Endometrial microvascular endothelial cells (primary cell): ENCODE results near the gene ZFPL1. TPM values are rescaled to one million over a fixed set of nuclear protein-coding genes. Genes with fewer than 3 reads are reported as not detected.

ENCODE experiments used
- in situ Hi-C: cut with HindIII; loops from 2 replicates; pipeline ENCODE4 v1.10.0; 2017; ENCODE audit warnings: low sequenced_read_pairs, low pct_unique_long_range_greater_than_20kb; ENCODE audit errors: inconsistent ontology term
- total RNA-seq: library from RNA; depleted of rRNA; stranded (reverse); fragments of >200 nt; gene quantifications from one replicate; pipeline ENCODE4 v1.2.3, GENCODE V29; 2015; ENCODE audit errors: inconsistent ontology term

Gene ZFPL1
- 33.8 TPM for total RNA-seq

DNA sequence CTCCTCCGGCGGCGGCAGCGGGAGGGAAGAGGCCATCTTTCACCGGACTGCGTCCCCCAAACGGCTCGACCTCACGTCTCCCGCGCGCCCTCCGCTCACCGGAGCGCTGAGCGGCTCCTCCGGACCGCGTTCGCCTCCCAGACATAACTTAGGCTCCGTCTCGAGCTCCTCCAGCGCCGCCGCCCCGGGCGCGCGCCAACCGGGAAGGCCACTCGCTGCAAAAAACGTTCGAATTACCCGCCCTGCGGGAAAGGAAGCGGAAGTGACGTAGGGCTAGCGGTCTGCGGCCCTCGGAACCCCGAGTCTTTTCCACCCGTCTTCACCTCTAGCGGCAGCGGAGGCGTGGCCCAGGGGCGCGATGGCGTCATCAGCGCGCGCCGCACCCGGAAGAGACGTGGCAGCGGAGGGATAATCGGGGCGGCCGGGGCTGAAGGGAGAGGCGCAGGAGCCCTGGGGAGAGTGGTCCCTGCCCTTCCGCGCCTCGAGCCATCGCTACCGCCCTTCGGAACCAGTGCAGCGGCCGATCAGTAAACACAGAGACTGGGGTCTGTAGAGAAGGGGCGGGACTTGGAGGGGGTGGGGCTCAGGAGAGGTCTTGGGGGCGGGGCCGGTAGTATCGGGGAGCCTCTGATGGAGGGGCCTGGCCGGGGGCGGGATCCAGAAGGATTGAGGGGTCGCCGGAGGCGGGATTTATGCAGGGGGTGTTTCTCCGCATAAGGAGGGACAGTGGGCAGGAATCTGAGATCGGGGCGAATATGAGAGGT lies at the start of gene ZFPL1, which contains the start of gene CDCA5:
TSS of gene ZFPL1 (plus strand) at position 389 of the 764 bp plus-strand sequence. CDS start 477 bp downstream, outside the sequence.
TSS of gene CDCA5 (minus strand) at position 207 of the 764 bp plus-strand sequence. CDS start at position 145, 62 bp downstream.
- in situ Hi-C loops: no loop called here

DNA sequence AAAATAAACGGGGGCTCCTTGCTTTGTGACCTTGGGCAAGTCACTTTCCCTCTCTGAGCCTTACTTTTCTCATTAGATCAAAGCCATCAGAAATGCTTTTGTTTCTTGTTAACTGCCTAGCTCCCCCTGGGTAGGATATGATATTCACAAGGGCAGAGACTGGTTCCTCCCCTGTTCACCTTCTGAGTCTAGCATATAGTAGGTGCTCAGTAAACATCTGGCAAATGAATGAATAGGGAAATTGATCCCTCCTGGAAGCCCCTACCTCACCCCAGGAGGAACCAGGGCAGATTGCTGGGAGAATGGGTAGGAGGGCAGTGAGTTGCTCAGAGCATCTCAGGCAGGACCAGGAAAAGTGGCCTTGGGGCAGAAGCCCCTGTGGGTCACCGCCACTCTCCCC lies 49.6 kb upstream of the ZFPL1 start:
- in situ Hi-C loops: no loop called here

DNA sequence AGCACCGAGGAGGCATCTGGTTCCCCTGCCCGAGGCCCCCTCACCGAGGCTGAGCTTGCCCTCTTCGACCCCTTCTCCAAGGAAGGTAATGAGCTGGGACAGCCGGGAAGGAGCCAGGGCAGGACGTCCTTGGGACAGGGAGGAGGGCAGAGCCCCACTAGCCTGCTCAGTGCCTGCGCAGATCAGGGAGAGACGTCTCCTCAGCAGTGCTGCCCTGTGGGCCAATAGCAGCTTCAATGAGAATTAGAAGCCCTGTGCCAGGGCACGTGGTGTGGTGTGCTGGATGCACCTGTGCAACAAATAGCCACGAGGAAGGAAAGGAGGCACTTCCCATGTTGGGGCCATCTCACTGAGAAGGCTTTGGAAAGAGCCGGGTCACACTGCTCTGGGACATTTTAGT lies 48.4 kb upstream of the ZFPL1 start:
- in situ Hi-C loops: no loop called here

DNA sequence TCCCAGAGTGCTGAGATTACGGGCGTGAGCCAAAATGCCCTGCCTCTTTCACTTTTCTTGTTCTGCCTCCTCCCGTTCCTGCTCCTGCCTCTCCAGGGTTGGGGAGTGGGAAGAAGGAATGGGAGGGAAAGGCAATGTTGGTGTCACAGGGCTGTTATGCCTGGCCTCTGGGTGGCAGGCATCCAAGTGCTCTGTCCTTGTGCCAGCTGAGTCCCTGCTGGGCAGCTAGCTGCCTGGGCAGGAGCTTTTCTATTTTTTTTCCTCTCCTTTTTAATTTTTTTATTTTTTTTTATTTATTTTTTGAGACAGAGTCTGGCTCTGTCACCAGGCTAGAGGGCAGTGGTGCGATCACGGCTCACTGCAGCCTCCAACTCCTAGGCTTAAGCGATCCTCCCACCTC lies 47.1 kb upstream of the ZFPL1 start:
- in situ Hi-C loops: no loop called here

DNA sequence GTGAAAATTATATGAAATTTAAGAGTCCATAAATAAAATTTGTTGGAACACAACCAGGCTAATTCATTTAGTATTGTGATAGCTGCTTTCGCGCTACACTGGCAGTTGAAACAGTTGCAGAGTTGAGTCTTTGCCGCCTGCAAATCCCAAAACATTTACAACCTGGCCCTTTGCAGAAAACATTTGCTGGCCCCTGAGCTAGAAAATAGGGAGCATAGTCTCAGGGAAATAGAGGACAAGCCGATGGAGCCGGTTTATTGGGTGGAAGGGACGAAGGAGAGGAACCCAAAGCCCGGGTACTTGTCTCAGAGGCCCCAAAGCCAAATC lies 43.5 kb upstream of the ZFPL1 start:
- in situ Hi-C loops: no loop called here

DNA sequence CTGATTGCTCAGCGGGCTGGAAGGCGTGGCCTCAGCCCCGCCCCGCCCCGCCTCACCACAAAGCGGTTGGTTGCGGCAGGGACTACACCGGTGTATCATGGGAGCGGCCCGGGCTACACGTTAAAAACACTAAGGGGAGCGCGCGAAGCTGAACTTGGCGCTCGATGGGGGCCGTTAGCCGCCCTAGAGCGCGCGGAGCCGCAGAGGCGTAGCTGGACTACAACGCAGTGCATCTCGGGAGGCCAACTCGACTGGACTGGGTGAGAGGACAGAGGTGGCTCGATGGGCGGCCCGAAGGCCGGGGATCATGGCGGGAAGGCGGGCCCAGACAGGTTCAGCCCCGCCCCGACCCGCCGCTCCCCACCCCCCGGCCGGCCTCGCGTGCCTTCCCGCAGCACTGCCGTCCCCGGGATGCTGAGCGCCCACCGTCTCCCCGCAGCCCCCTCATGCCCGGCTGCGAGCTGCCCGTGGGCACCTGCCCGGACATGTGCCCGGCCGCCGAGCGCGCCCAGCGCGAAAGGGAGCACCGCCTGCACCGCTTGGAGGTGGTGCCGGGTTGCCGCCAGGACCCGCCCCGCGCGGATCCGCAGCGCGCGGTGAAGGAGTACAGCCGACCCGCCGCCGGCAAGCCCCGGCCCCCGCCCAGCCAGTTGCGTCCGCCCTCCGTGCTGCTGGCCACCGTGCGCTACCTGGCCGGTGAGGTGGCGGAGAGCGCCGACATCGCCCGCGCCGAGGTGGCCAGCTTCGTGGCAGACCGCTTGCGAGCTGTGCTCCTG lies 43.0 kb upstream of the ZFPL1 start, which contains the start of gene SAC3D1:
TSS of gene SAC3D1 (plus strand) at position 364 of the 776 bp plus-strand sequence. CDS start at position 447, 83 bp downstream.
- in situ Hi-C loops: no loop called here

DNA sequence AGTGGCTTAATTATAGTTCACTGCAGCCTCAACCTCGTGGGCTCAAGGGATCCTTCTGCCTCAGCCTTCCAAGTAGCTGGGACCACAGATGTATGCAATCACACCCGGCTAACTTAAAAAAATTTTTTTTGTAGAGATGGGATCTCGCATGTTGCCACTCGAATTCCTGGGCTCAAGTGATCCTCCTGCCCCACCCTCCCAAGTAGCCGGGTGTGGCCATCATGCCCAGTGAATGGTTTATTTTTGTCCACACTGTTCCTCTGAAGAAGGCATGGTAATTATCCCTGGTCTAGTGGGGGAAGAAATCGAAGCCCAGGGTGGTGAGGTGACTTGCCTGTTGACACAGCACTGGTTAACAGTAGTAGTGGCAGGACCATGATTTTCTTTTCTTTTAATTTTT lies 41.1 kb upstream of the ZFPL1 start:
- in situ Hi-C loops: no loop called here

DNA sequence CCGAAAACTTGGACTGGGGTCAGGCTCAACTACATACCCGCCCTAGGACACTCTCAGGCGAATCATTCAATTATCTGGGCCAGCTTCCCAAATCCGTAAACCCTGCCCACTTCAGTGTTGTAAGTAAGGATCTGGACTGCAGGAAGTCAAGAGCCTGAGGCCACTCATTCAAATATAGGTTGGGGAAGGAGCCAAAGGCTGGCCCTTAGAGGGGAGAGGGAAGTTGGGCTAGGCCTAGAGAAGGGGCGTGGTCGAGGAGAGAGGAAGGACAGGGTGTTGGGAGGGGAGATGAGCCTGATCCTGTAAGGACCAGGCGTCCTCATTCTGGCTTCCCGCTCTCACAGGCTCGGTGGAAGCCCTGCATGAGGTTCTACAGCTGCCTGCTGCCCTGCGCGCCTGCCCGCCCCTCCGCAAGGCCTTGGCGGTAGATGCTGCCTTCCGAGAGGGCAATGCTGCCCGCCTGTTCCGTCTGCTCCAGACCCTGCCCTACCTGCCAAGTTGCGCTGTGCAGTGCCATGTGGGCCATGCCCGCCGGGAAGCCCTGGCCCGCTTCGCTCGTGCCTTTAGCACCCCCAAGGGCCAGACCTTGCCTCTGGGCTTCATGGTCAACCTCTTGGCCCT lies 40.0 kb upstream of the ZFPL1 start:
- in situ Hi-C loops: no loop called here

DNA sequence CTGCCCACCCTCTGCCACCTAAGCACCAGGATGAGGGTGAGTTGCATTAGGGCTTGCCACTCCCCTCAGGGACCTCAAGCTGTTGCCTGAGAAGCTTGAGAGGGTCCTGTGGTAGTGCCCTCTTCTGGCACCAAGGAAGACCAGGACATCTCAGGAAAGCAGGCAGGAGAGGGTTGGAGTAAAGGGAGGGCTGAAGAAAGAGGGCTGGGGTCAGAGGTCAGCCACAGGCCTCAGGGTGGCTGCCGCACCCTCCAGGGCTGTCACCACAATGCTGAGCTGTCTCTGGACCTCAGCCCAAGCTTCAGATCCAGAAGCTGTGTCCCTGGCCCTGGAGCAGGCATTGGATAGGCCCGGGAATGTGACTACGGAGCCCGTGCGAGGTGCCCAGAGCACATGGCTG lies 39.0 kb upstream of the ZFPL1 start:
- in situ Hi-C loops: no loop called here

DNA sequence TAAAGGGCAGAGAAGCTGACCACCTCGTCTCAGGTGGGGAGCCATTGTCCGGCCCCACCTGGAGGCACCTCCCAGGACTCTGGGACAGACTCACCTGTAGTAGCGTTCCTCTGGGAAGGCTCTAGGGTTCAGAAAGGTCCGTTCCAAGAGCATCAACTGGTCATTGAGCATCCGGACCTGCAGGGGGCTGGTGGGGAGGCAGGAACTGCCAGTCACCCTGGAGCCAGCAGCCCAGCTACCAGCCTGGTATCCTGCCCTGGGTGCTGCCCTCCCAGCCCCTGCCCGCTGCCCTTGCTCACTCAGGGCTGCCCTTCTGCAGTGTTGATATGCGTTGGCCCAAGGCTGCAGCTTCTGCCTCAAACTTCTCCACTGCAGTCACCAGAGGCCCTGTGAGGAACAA lies 38.3 kb upstream of the ZFPL1 start:
- in situ Hi-C loops: no loop called here

DNA sequence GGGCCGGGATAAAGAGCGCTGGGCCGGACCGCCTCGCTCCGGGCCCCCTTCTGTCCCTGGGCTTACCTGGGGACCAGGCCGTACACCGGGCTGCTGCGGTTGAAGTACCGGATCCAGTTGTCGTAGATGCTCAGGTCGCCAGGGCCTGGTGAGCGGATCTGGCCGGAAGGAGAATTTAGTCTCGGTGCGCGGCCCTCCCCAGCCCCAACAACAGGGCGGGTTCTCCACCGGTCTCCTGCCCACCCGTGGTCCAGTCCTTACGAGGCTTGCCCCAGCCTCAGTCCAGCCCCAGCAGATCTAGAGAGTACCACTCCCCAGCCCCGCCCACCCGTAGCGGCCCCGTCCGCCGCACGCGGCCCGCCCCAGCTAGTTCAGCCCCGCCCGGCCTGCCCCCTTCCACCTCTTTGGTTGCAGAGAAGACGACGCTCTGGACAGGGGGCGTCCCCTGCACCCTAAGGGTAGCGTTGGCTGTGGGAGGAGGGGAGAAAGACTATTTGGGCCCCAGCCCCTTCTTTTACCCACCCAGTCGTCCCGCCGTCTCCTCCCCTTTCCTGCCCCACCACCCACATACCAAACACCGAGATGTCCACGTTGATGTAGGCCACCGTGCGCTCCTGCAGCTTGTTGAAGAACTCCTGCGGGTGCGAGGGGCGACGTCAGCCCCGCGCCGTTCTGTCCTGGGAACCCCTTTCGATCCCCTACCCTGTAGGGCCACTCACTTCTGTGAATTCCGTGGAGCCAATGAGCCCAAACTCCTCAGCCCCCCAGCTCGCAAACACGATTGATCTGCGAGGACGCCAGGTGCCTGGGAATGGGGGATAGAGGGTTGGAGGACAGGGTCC lies 36.2 kb upstream of the ZFPL1 start:
- in situ Hi-C loops: no loop called here

DNA sequence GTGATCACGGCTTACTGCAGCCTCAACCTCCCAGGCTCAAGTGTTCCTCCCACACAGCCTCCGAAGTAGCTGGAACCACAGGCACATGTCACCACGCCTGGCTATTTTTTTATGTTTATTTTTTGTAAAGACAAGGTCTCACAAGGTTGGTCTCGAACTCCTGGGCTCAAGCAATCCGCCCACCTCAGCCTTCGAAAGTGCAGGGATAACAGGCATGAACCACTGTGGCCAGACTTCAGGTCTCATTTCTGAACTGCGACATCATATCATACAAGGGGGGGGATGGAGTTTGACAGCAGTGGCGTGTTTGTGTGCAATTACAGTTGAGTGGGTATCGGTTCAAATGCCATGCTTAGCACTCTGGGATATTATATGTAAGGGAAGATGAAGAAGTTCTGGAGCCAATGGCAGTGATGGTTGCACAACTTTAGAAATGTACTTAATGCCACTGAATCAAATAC lies 32.6 kb upstream of the ZFPL1 start:
- in situ Hi-C loops: no loop called here

DNA sequence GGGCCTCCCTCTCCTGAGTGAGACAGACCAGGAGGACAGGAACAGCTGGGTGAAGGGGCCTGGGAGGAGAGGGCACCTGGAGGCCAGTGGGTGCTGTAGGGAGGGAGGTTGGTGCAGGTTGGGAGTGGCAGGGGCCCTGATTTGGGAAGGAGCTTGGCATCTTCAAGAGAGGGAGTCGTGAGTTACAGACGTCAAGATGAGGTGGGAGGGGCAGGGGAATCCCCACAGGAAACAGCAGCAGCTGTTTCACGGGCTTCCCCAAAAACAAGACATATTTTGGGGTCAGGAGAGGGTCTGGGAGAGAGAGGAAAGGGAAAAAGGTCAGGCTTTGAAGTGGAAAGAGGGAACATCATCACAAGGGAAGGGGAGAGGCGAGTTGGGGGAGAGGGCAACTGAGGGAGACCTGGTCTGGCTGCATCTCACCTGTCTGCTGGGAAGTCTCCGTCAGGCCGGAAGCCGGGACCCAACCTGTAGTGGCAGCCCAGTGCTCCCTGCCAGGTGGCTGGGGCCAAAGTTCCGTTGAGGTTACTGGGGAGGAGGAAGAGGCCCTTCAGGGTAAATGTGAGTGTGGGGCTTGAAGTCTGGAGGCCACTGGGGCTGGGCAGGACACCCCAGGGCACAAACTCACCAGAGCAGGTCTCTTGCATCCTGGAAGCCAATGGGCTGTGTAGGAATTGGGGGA lies 30.1 kb upstream of the ZFPL1 start:
- in situ Hi-C loops: no loop called here

DNA sequence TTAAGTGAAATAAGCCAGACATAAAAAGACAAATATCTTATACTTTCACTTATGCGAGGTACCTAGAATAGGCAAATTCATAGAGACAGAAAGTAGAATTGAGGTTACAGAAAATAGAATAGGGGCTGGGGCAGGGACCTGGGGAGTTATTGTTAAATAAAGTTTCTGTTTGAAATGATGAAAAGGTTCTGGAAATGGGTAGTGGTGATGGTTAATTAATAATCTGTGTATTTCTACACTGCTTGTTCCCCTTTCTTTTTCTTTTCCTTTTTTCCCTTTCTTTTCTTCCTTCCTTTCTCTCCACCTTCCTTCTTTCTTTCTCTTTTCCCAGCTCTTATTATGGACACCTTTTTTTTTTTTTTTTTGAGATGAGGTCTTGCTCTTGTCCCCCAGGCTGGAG lies 28.5 kb upstream of the ZFPL1 start:
- in situ Hi-C loops: no loop called here

DNA sequence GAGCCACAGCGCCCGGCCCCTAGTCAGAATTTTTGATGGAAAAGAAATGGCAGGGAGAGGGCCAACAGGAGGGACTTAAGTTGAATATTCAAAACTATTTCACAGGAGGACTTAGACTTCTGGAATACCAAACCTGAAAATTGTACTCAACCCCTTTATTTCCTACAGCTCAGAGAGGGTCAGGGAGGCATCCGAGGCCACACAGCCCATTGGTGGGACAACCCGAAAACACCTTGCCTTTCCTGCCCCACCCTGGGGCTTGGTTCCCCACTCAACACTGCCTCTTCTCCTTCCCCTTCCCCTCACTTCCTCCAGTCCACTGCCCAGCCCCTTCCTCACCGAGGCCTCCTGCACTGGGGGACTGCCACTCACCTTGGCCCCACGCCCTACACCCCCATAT lies 27.0 kb upstream of the ZFPL1 start:
- in situ Hi-C loops: no loop called here

DNA sequence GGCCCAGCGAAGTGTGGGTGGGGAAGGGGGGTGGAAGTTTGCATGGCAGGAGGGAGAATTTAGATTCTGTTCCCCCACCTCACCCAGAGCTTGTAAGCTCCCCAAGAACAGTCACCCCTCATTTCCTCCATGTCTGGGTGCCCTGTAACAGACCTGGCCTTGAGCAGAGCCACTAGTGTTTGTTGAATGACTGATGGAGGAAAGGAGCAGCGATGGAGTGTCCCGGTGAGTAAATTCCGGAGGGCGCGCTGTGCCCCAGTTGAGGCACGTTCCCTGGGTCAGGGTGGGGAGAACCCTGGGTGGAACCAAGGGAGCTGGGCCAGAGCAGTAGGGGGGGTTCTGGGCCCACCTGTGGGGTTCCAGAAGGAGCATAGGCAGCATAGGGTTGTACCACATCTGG lies 26.5 kb upstream of the ZFPL1 start:
- in situ Hi-C loops: no loop called here

DNA sequence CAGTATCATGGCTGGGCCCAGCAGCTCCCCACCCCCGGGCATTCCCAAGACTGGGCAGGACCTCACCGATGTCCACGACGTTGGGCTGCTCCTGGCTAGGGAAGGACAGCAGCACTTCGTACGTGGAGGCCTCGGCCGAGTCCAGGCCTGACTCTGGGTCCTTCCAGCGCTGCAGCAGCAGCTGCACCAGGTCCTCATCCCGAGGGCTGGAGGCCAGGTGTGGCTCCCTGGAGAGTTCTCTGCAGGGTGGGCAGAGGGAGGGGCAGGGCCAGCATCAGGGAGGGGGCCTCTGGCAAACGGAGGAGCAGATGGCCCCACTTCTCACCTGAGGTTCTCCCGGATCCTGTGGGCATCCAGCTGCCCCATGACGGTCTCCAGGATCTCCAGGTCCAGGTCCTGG lies 26.0 kb upstream of the ZFPL1 start:
- in situ Hi-C loops: no loop called here

DNA sequence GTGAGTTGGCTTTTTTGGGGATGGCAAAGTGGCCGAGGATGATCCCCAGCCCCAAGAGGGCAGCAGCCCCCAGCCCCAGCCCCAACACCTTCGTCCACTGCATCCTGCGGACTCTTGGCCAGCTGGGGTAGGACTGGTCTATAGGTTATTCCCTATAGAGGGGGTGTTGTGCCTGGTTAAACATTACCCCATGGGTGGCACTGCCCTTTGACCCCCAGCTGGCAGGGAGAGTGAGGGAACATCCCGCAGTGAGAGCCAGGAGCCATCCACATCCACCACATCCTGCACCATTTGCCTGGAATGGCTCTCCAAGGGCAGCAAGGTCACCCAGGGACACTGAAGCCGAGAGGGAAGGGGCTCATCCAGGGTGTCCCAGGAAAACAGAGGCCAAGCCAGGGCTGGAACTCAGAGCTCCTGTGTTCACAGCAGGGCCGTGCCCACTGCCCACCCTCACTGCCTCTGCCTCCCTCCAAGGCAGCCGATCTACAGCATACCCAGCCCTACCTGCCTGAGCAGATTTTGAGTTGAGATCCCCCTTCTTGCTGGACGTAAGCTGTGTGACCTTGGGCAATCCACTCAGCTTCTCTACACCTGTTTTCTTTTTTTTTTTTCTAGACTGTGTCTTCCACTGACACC lies 25.5 kb upstream of the ZFPL1 start, which contains the start of gene NAALADL1:
TSS of gene NAALADL1 (minus strand) at position 135 of the 636 bp plus-strand sequence. CDS start at position 103, 32 bp downstream.
- in situ Hi-C loops: no loop called here
